NCI-H128 (cell line): Measurements from ENCODE around the gene EFCAB9.
"Not testable (repeated sequence)": the region's sequence is repeated elsewhere in the genome, so short reads cannot be mapped to it uniquely, and the experiment has no call there.

ENCODE experiments used
- DNase-seq: peaks from one replicate; lab custom pipeline; 2025; ENCODE audit not compliant: unreplicated experiment; lab: John Stamatoyannopoulos, UW

EFCAB9 gene

DNA sequence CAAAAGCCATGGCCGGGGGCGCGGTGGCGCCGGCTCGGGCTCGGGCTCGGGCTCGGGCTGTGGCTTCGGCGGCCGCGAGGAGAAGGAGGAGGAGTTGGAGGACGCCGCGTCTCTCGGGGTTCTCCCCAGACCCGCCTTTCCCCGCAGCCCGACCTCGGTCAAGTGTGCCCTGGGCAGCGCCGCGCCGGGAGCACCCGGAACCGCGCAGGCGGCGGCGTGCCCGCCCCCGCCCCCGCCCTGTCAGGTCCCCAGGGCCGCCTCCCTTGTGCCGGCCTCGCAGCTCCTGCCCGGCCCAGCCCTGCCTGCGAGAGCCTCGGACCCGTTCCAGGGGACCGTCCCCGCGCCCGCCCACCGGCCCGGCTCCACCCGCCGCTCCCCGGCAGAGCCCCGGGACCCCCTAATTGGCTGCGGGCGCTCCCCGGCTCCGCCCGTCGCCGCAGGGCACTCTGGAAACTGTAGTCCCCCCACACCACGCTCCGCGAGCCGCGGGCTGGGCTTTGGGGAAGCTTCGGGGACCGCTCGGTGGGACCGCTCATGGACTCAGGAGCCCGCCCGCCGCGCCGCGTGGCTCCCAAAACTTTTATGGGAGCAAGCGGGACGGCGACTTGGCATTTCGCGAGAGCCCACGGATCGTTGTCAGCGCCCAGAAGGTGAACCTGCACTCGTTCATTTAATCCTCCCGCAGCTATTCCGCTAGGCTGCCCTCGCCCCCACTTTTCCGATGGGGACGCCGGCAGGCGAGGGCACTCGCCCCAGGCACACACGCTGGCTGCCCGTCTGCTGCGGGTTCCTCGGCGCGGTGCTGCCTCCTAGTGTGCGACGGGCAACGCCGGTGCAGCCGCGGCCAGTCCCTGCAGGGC is 5.7 kb upstream of the EFCAB9 start, which contains the start of gene STK10:
Gene STK10, minus strand, starts transcription at position 192 of the 860 bp plus-strand sequence. Its CDS starts 182 bp downstream, at position 10.
- peak; percentile 43 for DNase-seq

GRCh38 chr5:172188893-172189692 is 4.9 kb upstream of the EFCAB9 start:
- no peak for DNase-seq

DNA sequence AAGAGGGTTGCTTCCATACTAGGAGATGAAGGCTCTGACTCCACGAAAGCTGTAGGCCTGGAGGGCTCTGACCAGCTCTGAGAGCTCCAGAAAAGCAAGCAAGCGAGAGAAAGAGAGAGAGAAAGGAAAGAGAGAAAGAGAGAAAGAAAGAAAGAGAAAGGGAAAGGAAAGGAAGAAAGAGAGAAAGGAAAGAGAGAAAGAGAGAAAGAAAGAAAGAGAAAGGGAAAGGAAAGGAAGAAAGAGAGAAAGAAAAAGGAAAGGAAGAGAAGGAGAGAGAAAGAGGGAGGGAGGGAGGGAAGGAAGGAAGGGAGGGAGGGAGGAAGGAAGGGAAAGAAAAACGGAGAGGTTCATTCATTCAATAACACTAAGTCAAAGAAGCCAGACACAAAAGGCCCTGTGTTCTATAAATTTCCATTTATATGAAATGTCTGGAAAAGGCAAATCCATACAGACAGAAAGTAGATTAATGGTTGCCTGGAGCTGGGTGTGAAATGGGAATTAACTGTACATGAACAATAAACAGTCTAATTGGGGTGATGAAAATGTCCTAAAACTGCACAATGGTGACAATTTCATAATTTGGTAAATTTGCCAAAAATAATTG is 4.2 kb upstream of the EFCAB9 start:
- DNase-seq = no peak

- no peak for DNase-seq
Observed at GRCh38 chr5:172194985-172195774, 1.2 kb downstream of the EFCAB9 start.

DNA sequence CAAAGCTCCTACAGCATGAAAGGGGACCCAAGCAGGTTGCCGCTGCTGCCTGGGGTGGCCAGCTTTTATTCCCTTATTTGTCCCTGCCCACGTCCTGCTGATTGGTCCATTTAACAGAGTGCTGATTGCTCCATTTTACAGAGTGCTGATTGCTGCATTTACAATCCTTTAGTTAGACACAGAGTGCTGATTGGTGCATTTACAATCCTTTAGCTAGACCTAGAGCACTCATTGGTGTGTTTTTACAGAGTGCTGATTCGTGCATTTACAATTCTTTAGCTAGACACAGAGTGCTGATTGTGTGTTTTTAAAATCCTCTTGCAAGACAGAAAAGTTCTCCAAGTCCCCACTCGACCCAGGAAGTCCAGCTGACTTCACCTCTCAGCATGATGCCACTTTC is 3.8 kb downstream of the EFCAB9 start:
- DNase-seq = not testable (repeated sequence)

GRCh38 chr5:172199446-172199845 is 5.5 kb downstream of the EFCAB9 start:
- no peak for DNase-seq

- no peak for DNase-seq
Observed at GRCh38 chr5:172200476-172200875, 6.5 kb downstream of the EFCAB9 start.

DNA sequence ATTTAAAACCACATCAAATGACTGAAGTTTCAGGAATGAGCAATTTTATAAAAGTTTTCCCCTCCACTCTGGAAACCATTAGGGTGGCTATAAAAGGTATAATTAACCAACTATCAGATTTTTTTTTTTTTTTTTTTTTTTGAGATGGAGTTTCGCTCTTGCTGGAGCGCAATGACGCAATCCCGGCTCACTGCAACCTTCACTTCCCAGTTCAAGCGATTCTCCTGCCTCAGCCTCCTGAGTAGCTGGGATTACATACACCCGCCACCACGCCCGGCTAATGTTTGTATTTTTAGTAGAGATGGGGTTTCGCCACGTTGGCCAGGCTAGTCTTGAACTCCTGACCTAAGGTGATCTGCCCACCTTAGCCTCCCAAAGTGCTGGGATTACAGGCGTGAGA is 12.0 kb downstream of the EFCAB9 start:
- not testable (repeated sequence) for DNase-seq

DNA sequence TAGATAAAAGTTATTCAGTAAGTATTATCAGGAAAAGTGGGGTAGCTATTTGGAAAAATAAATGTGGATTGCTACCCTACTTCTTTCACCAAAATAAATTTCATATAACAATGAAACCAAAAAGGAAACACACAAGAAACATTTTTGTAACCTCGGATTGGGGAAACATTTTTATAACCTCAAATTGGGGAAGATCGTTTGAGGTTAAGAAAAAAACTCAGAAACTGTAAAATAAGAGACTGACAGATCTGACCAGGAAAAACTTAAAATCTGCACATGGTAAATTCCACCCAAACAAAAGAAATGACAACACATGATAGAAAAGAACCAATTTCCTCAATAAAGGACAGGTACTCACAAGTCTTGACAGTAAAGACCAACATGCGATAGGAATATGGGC is 13.5 kb downstream of the EFCAB9 start:
- no peak for DNase-seq

GRCh38 chr5:172209714-172210113 is 15.7 kb downstream of the EFCAB9 start:
- DNase-seq = no peak

- DNase-seq = no peak
Observed at GRCh38 chr5:172211676-172212075, 17.7 kb downstream of the EFCAB9 start.

- no peak for DNase-seq
Observed at GRCh38 chr5:172213126-172213525, 19.2 kb downstream of the EFCAB9 start.

GRCh38 chr5:172216345-172216744 is 22.4 kb downstream of the EFCAB9 start:
- no peak for DNase-seq

- no peak for DNase-seq
Observed at GRCh38 chr5:172219296-172219695, 25.3 kb downstream of the EFCAB9 start.

DNA sequence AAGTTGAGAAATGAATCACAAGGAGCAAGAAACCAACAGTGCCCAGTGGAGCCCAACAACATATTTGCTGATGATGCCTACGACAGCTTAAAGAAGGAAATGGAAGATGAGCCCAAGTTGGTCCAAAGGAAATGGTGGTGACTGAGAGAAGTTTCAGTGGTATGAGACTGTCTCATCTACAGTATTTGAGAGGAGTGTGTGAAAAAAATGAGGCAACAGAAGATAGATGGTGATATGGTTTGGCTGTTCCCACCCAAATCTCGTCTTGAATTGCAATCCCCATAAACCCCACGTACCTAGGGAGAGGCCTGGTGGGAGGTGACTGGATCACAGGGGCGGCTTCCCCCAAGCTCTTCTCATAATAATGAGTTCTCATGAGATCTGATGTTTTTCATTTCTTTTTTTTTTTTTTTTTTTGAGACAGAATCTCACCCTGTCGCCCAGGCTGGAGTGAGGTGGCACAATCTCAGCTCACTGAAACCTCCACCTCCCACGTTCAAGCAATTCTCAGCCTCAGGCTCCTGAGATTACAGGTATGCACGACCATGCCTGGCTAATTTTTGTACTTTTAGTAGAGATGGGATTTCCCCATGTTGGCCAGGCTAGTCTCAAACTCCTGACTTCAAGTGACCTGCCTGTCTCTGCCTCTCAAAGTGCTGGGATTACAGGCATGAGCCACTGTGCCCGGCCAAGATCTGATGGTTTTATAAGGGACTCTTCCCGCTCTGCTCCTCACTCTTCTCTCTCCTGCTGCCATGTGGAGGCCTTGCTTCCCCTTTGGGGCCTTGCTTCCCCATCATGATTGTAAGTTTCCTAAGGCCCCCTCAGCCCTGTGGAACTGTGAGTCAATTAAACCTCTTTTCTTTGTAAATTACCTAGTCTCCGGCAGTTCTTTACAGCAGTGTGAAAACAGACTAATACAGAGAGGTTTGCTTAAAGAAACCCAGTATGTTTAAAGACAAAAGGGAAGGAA is 30.2 kb downstream of the EFCAB9 start:
- DNase-seq = no peak

DNA sequence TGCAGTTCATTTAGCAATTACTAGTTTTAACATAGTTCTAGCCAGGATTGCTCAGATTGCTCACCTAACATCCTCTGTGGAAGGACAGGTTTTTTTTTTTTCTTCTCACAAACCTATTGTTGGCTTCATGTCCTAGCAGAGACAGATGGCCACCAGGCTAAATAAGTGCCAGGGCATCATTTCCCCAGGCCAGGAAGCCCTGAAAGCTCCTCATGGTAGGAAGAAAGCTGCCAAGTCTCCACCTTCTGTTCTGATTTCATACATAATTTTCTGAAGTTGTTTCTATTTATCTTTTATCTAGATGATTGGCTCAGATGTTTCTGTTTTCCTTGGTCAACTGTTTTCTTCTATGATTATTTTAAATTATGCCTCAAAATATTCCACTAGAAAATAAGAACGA is 31.0 kb downstream of the EFCAB9 start:
- DNase-seq = no peak

GRCh38 chr5:172229904-172230303 is 35.9 kb downstream of the EFCAB9 start:
- DNase-seq = no peak

GRCh38 chr5:172234031-172234430 is 40.1 kb downstream of the EFCAB9 start:
- DNase-seq = no peak

DNA sequence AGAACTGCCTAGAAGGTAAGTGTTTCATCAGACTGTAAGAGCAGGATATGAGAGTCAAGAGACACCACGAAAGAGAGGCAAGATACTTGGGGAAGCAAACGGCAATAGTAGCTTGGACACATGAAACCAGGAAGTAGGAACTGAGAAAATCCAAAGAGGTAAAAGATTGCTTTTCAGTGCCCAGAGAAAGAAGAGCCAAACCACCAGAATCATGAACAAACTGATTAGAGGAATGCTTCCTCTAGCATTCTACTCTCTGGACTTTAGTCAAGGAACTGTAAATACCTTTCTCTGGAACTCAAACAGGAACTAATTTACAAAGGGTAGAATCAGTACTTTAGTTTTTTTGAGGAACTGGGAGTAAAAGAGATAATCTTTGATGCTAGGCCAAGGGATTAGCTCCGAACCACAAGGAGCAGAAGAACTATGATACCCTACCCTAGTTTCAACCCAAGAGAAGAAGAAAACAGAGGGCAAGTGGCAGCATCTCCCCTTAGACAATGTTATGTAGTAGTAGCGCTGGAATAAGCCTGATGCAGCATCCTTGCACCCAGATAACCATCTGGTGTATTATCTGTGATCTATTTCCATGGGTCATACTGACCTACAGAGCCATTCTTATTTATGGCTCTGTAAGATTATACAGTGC is 41.3 kb downstream of the EFCAB9 start:
- no peak for DNase-seq
